Caco-2 (cell line): ENCODE measurements around the gene FMO1. TPM values are rescaled to one million over a fixed set of nuclear protein-coding genes. Genes with fewer than 3 reads are reported as not detected.

Experiments
- BruUV-seq: library from RNA; stranded (reverse); fragments of 400-500 nt; replicated peaks from 2 replicates; lab custom pipeline; 2021; lab: Mats Ljungman, UMichigan
- CTCF ChIA-PET: fragments of 300-600 bp; sonication (Branson Sonifier 250); formaldehyde crosslinking; loops from one replicate; lab custom pipeline; 2022; ENCODE audit warnings: antibody characterized with exemption; lab: Charles Lee
- POLR2A ChIA-PET: fragments of 300-600 bp; sonication (Branson Sonifier 250); formaldehyde crosslinking; loops from one replicate; lab custom pipeline; 2022; ENCODE audit warnings: antibody characterized with exemption; lab: Charles Lee
- DNase-seq, 2 experiments: peaks; one replicate each; pipeline versions ENCODE4 v3.0.0 to v3.0.0-alpha.2; 2020 to 2022
- H3K27me3 ChIP-seq: replicated peaks from 2 replicates; pipeline ENCODE4 v1.6.0; 2011; ENCODE audit warnings: low read length; ENCODE audit not compliant: control insufficient read depth, insufficient read depth
- H3K36me3 ChIP-seq: 2 replicates; pipeline ENCODE4 v1.5.1; 2011; ENCODE audit warnings: low read length; ENCODE audit not compliant: control insufficient read depth, insufficient read depth
- H3K4me1 ChIP-seq: fragments of 250-450 bp; sonication (Bioruptor Pico); 2 replicates; pipeline ENCODE4 v1.5.1; 2020; ENCODE audit warnings: mild to moderate bottlenecking
- H3K4me3 ChIP-seq: 2 replicates; pipeline ENCODE4 v1.5.1; 2011; ENCODE audit warnings: low read depth, mild to moderate bottlenecking, control low read depth, low read length
- H3K9me3 ChIP-seq: fragments of 250-450 bp; sonication (Bioruptor Pico); 2 replicates; pipeline ENCODE4 v1.5.1; 2020; ENCODE audit warnings: mild to moderate bottlenecking, moderate library complexity
- H3K27ac Mint-ChIP-seq: one replicate; pipeline ENCODE4 v1.8.0; 2022; ENCODE audit warnings: mixed read lengths; ENCODE audit not compliant: unreplicated experiment
- H3K27me3 Mint-ChIP-seq: one replicate; pipeline ENCODE4 v1.8.0; 2022; ENCODE audit warnings: mixed read lengths; ENCODE audit not compliant: insufficient read depth, unreplicated experiment
- H3K36me3 Mint-ChIP-seq: one replicate; pipeline ENCODE4 v1.8.0; 2022; ENCODE audit warnings: mild to moderate bottlenecking, mixed read lengths; ENCODE audit not compliant: insufficient read depth, unreplicated experiment
- H3K4me1 Mint-ChIP-seq: one replicate; pipeline ENCODE4 v1.8.0; 2022; ENCODE audit warnings: low read depth, mixed read lengths; ENCODE audit not compliant: unreplicated experiment
- H3K4me3 Mint-ChIP-seq: one replicate; pipeline ENCODE4 v1.8.0; 2022; ENCODE audit warnings: mild to moderate bottlenecking, moderate library complexity, mixed read lengths; ENCODE audit not compliant: unreplicated experiment
- H3K9me3 Mint-ChIP-seq: one replicate; pipeline ENCODE4 v1.8.0; 2022; ENCODE audit warnings: mixed read lengths; ENCODE audit not compliant: unreplicated experiment
- intact Hi-C: fragments of 100-400 bp; cut with micrococcal nuclease; formaldehyde crosslinking; loops from one replicate; pipeline ENCODE4 v1.10.0; 2022; ENCODE audit not compliant: unreplicated experiment
- total RNA-seq: library from RNA; stranded (reverse); gene quantifications from 2 replicates; pipeline ENCODE4 v1.2.3, GENCODE V29; 2022
- TF ChIP-seq, protein P1 (sequence below), 2 experiments: fragments of 200-600 bp in 1 of 2; IDR thresholded peaks; 1 replicate in 1 of 2; 2 replicates in 1 of 2; pipeline versions ENCODE4 v1.5.1 to v1.8.0; 2011 to 2022; ENCODE audit warnings: antibody characterized with exemption in 1 of 2, control low read depth in 1 of 2, inconsistent platforms in 1 of 2, low read depth in 1 of 2, low read length in 1 of 2, mild to moderate bottlenecking in 1 of 2, moderate library complexity in 1 of 2; ENCODE audit not compliant: insufficient read depth in 1 of 2, severe bottlenecking in 1 of 2, unreplicated experiment in 1 of 2

Gene FMO1
- total RNA-seq, 1 experiment from 2014 or later: not detected

DNA sequence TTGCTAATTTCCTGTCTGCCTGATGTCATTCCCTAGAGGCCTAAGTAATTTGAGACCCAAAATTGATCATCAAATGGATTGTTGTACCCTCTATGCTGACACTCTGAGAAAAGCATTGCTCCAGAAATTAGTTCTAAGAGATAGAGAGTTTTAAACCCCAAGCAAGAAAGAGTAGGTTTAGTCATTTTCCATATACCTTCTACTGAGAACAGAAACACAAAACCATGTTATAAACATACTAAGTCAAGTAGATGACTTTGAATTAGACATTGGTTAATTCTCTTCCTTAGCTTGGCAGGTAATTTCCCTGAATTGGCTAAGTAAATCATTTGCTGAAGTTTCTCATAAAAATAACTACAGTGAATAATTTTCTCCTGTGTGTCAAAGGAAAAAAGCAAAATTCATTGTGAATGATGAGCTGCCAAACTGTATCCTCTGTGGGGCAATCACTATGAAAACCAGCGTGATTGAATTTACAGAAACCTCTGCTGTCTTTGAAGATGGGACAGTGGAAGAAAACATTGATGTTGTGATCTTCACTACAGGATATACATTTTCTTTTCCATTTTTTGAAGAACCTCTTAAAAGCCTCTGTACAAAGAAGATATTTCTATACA, 85.8 kb downstream of the FMO1 start:
- Histone ChIP-seq H3K27me3 (no peaks in the 10 kb centered on the region), H3K4me3 (no peak overlapping the region), H3K36me3 (no peaks in the 10 kb centered on the region), H3K4me1 (no peaks in the 10 kb centered on the region), H3K9me3 (no peaks in the 10 kb centered on the region)
- H3K4me3 Mint-ChIP-seq: no peak overlapping the region
- intact Hi-C loops: no loop called here
- DNase-seq: no peak
- no peaks in the 10 kb centered on the region for H3K4me1 Mint-ChIP-seq
- ChIA-PET CTCF (no interaction called here), POLR2A (no interaction called here)
- TF ChIP-seq, protein P1, sequence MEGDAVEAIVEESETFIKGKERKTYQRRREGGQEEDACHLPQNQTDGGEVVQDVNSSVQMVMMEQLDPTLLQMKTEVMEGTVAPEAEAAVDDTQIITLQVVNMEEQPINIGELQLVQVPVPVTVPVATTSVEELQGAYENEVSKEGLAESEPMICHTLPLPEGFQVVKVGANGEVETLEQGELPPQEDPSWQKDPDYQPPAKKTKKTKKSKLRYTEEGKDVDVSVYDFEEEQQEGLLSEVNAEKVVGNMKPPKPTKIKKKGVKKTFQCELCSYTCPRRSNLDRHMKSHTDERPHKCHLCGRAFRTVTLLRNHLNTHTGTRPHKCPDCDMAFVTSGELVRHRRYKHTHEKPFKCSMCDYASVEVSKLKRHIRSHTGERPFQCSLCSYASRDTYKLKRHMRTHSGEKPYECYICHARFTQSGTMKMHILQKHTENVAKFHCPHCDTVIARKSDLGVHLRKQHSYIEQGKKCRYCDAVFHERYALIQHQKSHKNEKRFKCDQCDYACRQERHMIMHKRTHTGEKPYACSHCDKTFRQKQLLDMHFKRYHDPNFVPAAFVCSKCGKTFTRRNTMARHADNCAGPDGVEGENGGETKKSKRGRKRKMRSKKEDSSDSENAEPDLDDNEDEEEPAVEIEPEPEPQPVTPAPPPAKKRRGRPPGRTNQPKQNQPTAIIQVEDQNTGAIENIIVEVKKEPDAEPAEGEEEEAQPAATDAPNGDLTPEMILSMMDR (IDR thresholded peaks at IDR 0.05; ENCODE audit: insufficient read depth in 1 of 2, low read depth in 1 of 2, low read length in 1 of 2, severe bottlenecking in 1 of 2, unreplicated experiment in 1 of 2): no peak
- no peaks in the 10 kb centered on the region for H3K9me3 Mint-ChIP-seq
- H3K27me3 Mint-ChIP-seq: no peaks in the 10 kb centered on the region
- no TSS peak for BruUV-seq
- no peak overlapping the region for H3K27ac Mint-ChIP-seq
- H3K36me3 Mint-ChIP-seq: no peaks in the 10 kb centered on the region

Other genes starting within 250 kb of the FMO1 start
- gene FMO3, start 157.6 kb upstream of the FMO1 start, total RNA-seq: 0.51 TPM in 1 of 2 replicates, not detected in the other
- gene FMO2, start 63.2 kb upstream of the FMO1 start, total RNA-seq: not detected in 2 replicates
- gene FMO4, start 65.7 kb downstream of the FMO1 start, total RNA-seq: 2.3 and 3.8 TPM in 2 replicates
- 208 and 237 TPM in 2 replicates for gene PRRC2C, start 237.0 kb downstream of the FMO1 start, total RNA-seq